Esophagus squamous epithelium (tissue), 5 donors: ENCODE data around the gene GTPBP4. TPM values are rescaled to one million over a fixed set of nuclear protein-coding genes. Genes with fewer than 3 reads are reported as not detected.
"Not testable (repeated sequence)": the region's sequence is repeated elsewhere in the genome, so short reads cannot be mapped to it uniquely, and the experiment has no call there.

ENCODE experiments used
- DNase-seq: peaks from one replicate; lab custom pipeline; 2025; lab: John Stamatoyannopoulos, UW
- H3K27ac ChIP-seq, 4 donors: fragments of 200-600 bp; sonication (generic); one replicate each; pipeline ENCODE4 v1.5.1; 2016 to 2019; ENCODE audit warnings: mild to moderate bottlenecking in 1 of 4
- H3K27me3 ChIP-seq, 4 donors: fragments of 200-600 bp; sonication (generic); 1 replicate in 3 of 4; 2 replicates in 1 of 4; pipeline versions ENCODE4 v1.5.1 to v1.6.0; 2017 to 2021; ENCODE audit warnings: antibody characterized with exemption in 1 of 4
- H3K36me3 ChIP-seq, 3 donors: fragments of 200-600 bp; sonication (generic); one replicate each; pipeline ENCODE4 v1.5.1; 2016 to 2019
- H3K4me1 ChIP-seq, 3 donors: fragments of 200-600 bp; sonication (generic); one replicate each; pipeline ENCODE4 v1.5.1; 2017 to 2019
- H3K4me3 ChIP-seq, 4 donors: fragments of 200-600 bp; sonication (generic); 1 replicate in 3 of 4; 2 replicates in 1 of 4; pipeline ENCODE4 v1.5.1; 2016 to 2019; ENCODE audit warnings: mild to moderate bottlenecking in 2 of 4, moderate library complexity in 1 of 4
- H3K9me3 ChIP-seq, 3 donors: fragments of 200-600 bp; sonication (generic); one replicate each; pipeline ENCODE4 v1.5.1; 2016 to 2019
- POLR2A ChIP-seq, 4 donors: fragments of 450-650 bp; IDR thresholded peaks; one replicate each; pipeline ENCODE4 v1.6.1; 2017; ENCODE audit warnings: antibody characterized with exemption in 4 of 4, mild to moderate bottlenecking in 4 of 4, moderate library complexity in 3 of 4
- WGBS, 2 donors: methylation state at CpG; one replicate each; pipeline ENCODE4 v1.1.5; 2018; 5-methylcytosine and 5-hydroxymethylcytosine counted together
- intact Hi-C: fragments of 100-400 bp; cut with DNase I; formaldehyde crosslinking; loops from one replicate; pipeline ENCODE4 v1.15.0; 2022
- total RNA-seq, 4 donors: library from RNA; depleted of rRNA; stranded (reverse); fragments of >200 nt; gene quantifications; one replicate each; pipeline ENCODE4 v1.1.0, GENCODE V29; 2016
- TF ChIP-seq, protein P1 (sequence below), 6 experiments: fragments of 450-650 bp in 4 of 6; fragments of 200-600 bp in 2 of 6; sonication (generic) in 2 of 6; IDR thresholded peaks; one replicate each; pipeline ENCODE4 v1.5.1; 2016 to 2019; ENCODE audit warnings: antibody characterized with exemption in 6 of 6, mild to moderate bottlenecking in 4 of 6, moderate library complexity in 4 of 6
- donor health status: DM: yes; HTN: yes; CAD: no.

GTPBP4 gene
- total RNA-seq, 4 donors from 2014 or later: 10.2 to 35.1 (median 23.1) TPM

DNA sequence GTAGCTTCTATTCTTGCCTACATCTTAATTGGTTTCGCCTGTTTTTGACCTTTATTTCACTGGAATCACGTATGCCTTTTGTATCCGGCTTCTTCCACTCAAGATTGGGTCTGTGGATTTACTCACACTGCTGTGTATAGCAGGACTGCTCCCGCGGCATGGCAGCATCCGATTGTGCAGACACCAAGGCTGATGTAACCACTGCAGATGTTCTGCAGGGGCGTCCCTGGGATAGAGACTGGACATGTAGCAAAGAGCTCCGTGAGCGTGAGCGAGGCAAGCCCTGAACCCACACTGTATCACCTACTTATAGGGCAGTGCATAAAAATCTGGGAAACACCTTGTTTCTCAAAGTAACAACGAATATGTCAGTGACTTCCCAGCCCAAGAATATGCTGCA lies 48.9 kb downstream of the GTPBP4 start:
- Histone ChIP-seq H3K4me3 (no peak overlapping the region), H3K36me3 (peaks cover 0 to 47% (median 0%) of the 10 kb centered on the region in 3 donors), H3K27me3 (no peaks in the 10 kb centered on the region), H3K4me1 (peaks cover 0 to 8% (median 0%) of the 10 kb centered on the region in 3 donors), H3K9me3 (no peaks in the 10 kb centered on the region), H3K27ac (no peak overlapping the region)
- no peak for DNase-seq
- TF ChIP-seq POLR2A (IDR thresholded peaks at IDR 0.05): no peak
- TF ChIP-seq, protein P1, sequence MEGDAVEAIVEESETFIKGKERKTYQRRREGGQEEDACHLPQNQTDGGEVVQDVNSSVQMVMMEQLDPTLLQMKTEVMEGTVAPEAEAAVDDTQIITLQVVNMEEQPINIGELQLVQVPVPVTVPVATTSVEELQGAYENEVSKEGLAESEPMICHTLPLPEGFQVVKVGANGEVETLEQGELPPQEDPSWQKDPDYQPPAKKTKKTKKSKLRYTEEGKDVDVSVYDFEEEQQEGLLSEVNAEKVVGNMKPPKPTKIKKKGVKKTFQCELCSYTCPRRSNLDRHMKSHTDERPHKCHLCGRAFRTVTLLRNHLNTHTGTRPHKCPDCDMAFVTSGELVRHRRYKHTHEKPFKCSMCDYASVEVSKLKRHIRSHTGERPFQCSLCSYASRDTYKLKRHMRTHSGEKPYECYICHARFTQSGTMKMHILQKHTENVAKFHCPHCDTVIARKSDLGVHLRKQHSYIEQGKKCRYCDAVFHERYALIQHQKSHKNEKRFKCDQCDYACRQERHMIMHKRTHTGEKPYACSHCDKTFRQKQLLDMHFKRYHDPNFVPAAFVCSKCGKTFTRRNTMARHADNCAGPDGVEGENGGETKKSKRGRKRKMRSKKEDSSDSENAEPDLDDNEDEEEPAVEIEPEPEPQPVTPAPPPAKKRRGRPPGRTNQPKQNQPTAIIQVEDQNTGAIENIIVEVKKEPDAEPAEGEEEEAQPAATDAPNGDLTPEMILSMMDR (IDR thresholded peaks at IDR 0.05): no peak
- intact Hi-C loops: no loop called here
- 90 to 91% methylated on average over 7 to 11 of the region's 11 CpGs for WGBS, 2 donors

DNA sequence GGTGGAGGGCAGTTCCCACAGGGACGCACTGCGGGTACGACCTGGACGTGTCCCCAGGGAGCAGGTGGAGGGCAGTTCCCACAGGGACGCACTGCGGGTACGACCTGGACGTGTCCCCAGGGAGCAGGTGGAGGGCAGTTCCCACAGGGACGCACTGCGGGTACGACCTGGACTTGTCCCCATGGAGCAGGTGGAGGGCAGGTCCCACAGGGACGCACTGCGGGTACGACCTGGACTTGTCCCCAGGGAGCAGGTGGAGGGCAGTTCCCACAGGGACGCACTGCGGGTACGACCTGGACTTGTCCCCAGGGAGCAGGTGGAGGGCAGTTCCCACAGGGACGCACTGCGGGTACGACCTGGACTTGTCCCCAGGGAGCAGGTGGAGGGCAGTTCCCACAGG lies 50.5 kb downstream of the GTPBP4 start:
- H3K4me3 ChIP-seq, DNase-seq, H3K27ac ChIP-seq, H3K27me3 ChIP-seq, intact Hi-C loops, H3K9me3 ChIP-seq: not testable (repeated sequence)
- peaks cover 0 to 14% (median 0%) of the 10 kb centered on the region in 3 donors for H3K4me1 ChIP-seq
- peaks cover 0 to 64% (median 0%) of the 10 kb centered on the region in 3 donors for H3K36me3 ChIP-seq
- WGBS, 2 donors: 100% methylated on average over 1 to 3 of the region's 20 CpGs

DNA sequence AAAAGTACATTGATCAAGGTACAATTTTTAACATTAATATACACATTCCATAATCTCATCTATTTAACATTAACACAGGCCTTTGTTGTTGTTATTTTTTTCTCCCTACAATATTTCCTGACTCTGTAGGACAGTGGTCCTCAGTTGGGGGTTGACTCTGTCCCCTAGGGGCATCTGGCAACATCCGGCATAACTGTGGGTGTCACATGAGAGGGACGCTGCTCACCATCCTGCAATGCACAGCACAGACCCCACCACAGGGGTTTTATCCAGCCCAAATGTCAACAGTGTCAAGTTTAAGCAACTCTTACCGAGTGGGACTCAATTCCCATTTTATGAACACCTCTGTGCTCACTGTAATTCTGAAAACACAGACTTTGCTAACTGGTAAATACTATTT lies 51.9 kb downstream of the GTPBP4 start:
- H3K27me3 ChIP-seq: no peaks in the 10 kb centered on the region
- no peaks in the 10 kb centered on the region for H3K9me3 ChIP-seq
- intact Hi-C loops: no loop called here
- TF ChIP-seq POLR2A (IDR thresholded peaks at IDR 0.05): no peak
- TF ChIP-seq, protein P1 (IDR thresholded peaks at IDR 0.05): no peak
- no peak overlapping the region for H3K27ac ChIP-seq
- 63 to 64% methylated on average over 3 of the region's 3 CpGs for WGBS, 2 donors
- DNase-seq: no peak
- no peak overlapping the region for H3K4me3 ChIP-seq
- H3K4me1 ChIP-seq: peaks cover 0 to 25% (median 7%) of the 10 kb centered on the region in 3 donors
- peaks cover 0 to 74% (median 0%) of the 10 kb centered on the region in 3 donors for H3K36me3 ChIP-seq

DNA sequence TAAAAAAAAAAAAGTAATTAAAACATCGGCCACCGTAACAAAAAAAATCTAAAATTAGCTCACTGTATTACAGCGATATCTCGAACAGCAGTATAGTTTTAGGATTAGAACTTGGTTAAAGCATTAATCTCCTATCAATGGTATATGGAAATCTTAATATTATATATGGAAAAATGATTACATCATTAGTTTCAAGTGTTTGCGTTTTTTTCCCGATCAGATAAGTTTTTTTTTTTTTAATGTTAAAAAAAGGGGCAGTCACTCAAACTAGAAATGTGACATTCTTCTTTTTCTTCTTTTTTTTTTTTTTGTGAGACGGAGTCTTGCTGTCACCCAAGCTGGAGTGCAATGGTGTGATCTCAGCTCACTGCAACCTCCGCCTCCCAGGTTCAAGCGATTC lies 53.3 kb downstream of the GTPBP4 start:
- H3K36me3 ChIP-seq: peaks cover 0 to 74% (median 0%) of the 10 kb centered on the region in 3 donors
- no peak for TF ChIP-seq POLR2A (IDR thresholded peaks at IDR 0.05)
- TF ChIP-seq, protein P1 (IDR thresholded peaks at IDR 0.05): no peak
- intact Hi-C loops: no loop called here
- no peak overlapping the region for H3K27ac ChIP-seq
- no peaks in the 10 kb centered on the region for H3K9me3 ChIP-seq
- H3K4me3 ChIP-seq: no peak overlapping the region
- H3K27me3 ChIP-seq: no peaks in the 10 kb centered on the region
- WGBS, 2 donors: 92 to 93% methylated on average over 9 of the region's 9 CpGs
- DNase-seq: no peak
- H3K4me1 ChIP-seq: peaks cover 0 to 30% (median 7%) of the 10 kb centered on the region in 3 donors

DNA sequence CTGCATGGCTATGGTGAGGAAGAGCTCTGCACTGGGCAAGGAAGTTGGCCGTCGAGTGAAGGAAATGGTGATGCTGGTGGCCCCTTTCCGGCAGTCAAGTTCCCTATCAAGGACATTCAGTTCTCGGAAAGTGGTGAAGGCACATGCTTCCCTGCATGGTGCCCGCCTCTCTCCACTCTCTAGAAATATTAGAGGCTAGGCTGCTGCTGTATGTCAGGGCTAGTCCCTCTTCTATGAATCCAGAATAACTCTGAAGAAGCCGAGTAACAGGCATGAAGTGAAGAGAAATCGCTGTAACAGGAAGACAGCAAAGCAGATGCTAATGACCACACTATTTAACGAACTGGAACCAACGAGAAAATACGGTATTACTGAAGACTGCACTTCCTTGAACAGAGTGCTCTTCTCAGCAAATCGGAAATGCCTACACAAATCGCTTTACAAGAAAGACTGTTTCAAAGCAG lies 55.3 kb downstream of the GTPBP4 start:
- peaks cover 6 to 38% (median 13%) of the 10 kb centered on the region in 3 donors for H3K4me1 ChIP-seq
- peak overlapping the region in 1 of 4 donors; percentile 45 for H3K4me3 ChIP-seq
- no peak for DNase-seq
- no peaks in the 10 kb centered on the region for H3K9me3 ChIP-seq
- H3K27me3 ChIP-seq: no peaks in the 10 kb centered on the region
- TF ChIP-seq, protein P1 (IDR thresholded peaks at IDR 0.05): no peak
- peak in 3 of 4 donors; percentile 22 to 63 (median 56) for TF ChIP-seq POLR2A (IDR thresholded peaks at IDR 0.05)
- WGBS, 2 donors: 62 to 70% methylated on average over 8 to 11 of the region's 12 CpGs
- peaks cover 0 to 62% (median 0%) of the 10 kb centered on the region in 3 donors for H3K36me3 ChIP-seq
- intact Hi-C loops: no loop called here
- peak overlapping the region; percentile 18 to 83 (median 54) for H3K27ac ChIP-seq
